Endothelial cell (in vitro differentiated cells): ENCODE measurements around the gene NKAPL. TPM values are rescaled to one million over a fixed set of nuclear protein-coding genes. Genes with fewer than 3 reads are reported as not detected.
A peak's percentile ranks its signal among the peaks of the same experiment; 100 is the strongest.

Experiments used
- DNase-seq: peaks from one replicate; pipeline ENCODE4 v3.0.0; 2021; ENCODE audit warnings: low spot score
- H3K27ac Mint-ChIP-seq: one replicate; pipeline ENCODE4 v1.8.0; 2021; ENCODE audit warnings: mixed read lengths, inconsistent platforms; ENCODE audit not compliant: unreplicated experiment
- H3K27me3 Mint-ChIP-seq: one replicate; pipeline ENCODE4 v1.8.0; 2021; ENCODE audit warnings: mild to moderate bottlenecking, moderate library complexity, mixed read lengths, inconsistent platforms; ENCODE audit not compliant: unreplicated experiment
- H3K36me3 Mint-ChIP-seq: one replicate; pipeline ENCODE4 v1.8.0; 2021; ENCODE audit warnings: mild to moderate bottlenecking, low read depth, mixed read lengths, inconsistent platforms; ENCODE audit not compliant: unreplicated experiment
- H3K4me1 Mint-ChIP-seq: one replicate; pipeline ENCODE4 v1.8.0; 2021; ENCODE audit warnings: mild to moderate bottlenecking, mixed read lengths, inconsistent platforms; ENCODE audit not compliant: unreplicated experiment
- H3K4me3 Mint-ChIP-seq: one replicate; pipeline ENCODE4 v1.8.0; 2021; ENCODE audit warnings: mild to moderate bottlenecking, mixed read lengths, inconsistent platforms; ENCODE audit not compliant: unreplicated experiment
- H3K9me3 Mint-ChIP-seq: one replicate; pipeline ENCODE4 v1.8.0; 2021; ENCODE audit warnings: mixed read lengths, inconsistent platforms; ENCODE audit not compliant: unreplicated experiment
- total RNA-seq: library from RNA; stranded (reverse); fragmentation: NEBNext Ultra II Directional; extraction: Animal tissue kit (Norgen Biotek cat#: 25700); gene quantifications from one replicate; pipeline ENCODE4 v1.2.1, GENCODE V29; 2021; ENCODE audit not compliant: unreplicated experiment
- TF ChIP-seq, protein P1 (sequence below): fragments of 200-600 bp; sonication (generic); IDR thresholded peaks from one replicate; pipeline ENCODE4 v1.5.0; 2021; ENCODE audit warnings: antibody characterized with exemption; ENCODE audit not compliant: unreplicated experiment

Gene NKAPL
- total RNA-seq, 1 donor from 2014 or later: 0.44 TPM

DNA sequence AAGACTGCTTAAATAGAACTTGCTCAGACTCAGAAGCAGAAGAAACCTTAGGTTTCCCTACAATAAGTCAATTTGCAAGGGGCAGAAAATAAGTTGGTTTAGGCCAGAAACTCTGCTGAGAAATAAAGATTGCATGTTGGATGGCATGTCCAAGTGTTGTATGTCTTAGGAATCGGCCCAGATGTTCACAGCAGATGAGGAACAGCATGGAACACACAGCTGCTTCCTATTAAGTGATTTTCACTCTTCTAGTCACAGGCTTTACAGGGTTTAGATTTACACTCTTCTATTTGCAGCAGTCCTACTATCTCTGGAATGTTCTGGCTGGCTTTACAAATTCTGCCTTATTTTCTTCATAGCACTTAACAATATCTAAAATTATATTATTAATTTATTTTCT, 10.2 kb upstream of the NKAPL start:
- H3K36me3 Mint-ChIP-seq: peaks cover 18% of the 10 kb centered on the region
- TF ChIP-seq, protein P1, sequence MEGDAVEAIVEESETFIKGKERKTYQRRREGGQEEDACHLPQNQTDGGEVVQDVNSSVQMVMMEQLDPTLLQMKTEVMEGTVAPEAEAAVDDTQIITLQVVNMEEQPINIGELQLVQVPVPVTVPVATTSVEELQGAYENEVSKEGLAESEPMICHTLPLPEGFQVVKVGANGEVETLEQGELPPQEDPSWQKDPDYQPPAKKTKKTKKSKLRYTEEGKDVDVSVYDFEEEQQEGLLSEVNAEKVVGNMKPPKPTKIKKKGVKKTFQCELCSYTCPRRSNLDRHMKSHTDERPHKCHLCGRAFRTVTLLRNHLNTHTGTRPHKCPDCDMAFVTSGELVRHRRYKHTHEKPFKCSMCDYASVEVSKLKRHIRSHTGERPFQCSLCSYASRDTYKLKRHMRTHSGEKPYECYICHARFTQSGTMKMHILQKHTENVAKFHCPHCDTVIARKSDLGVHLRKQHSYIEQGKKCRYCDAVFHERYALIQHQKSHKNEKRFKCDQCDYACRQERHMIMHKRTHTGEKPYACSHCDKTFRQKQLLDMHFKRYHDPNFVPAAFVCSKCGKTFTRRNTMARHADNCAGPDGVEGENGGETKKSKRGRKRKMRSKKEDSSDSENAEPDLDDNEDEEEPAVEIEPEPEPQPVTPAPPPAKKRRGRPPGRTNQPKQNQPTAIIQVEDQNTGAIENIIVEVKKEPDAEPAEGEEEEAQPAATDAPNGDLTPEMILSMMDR: no peak
- no peak overlapping the region for H3K27ac Mint-ChIP-seq

DNA sequence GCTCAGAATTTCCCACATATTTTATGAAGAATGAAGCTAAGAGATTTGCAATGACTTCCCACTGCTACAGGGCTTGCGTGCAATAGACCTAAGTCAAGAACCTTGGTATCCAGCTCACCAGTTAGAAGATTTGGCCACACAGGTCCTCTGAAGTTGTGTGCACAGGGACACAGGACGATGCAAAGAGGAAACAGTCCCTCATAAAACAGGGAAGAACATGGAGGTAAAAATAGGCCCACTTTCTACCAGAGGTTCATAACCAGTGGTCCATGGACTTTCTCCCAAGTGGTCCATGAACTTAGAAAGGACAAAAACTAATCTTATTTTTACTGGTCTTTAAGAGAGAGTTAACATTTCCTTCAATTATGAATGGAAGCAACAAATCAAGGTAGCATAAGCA, 8.3 kb upstream of the NKAPL start:
- Mint-ChIP-seq H3K4me3 (peak overlapping the region; percentile 88), H3K4me1 (peaks cover 13% of the 10 kb centered on the region), H3K27ac (no peak overlapping the region), H3K9me3 (no peaks in the 10 kb centered on the region), H3K27me3 (peaks cover 2% of the 10 kb centered on the region), H3K36me3 (peaks cover 10% of the 10 kb centered on the region)
- no peak for DNase-seq
- TF ChIP-seq, protein P1: no peak

More for the DNA sequence above, 10.2 kb upstream of the NKAPL start:
- no peak for DNase-seq
- H3K27me3 Mint-ChIP-seq: peaks cover 2% of the 10 kb centered on the region
- no peaks in the 10 kb centered on the region for H3K9me3 Mint-ChIP-seq
- no peak overlapping the region for H3K4me3 Mint-ChIP-seq
- peaks cover 13% of the 10 kb centered on the region for H3K4me1 Mint-ChIP-seq

DNA sequence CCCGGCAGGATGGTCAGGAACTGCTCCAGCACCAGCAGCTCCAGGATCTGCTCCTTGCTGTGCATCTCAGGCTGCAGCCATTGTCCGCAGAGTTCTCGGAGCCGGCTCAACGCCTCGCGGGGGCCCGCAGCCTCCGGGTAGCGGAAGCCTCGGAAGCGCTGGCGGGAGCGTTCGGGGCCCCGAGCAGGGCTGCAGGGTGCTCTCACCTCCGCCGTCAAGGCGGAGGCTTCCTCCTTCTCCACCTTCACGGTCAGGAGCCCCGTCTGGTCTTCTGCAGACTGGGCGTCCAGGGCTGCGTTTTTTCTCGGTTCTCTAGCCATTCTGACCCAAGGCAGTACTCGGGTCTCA, 7.5 kb upstream of the NKAPL start:
- Mint-ChIP-seq H3K36me3 (peaks cover 1% of the 10 kb centered on the region), H3K4me1 (peaks cover 13% of the 10 kb centered on the region), H3K9me3 (no peaks in the 10 kb centered on the region), H3K27ac (peak overlapping the region; percentile 74), H3K4me3 (peak overlapping the region; percentile 99), H3K27me3 (peaks cover 2% of the 10 kb centered on the region)
- TF ChIP-seq, protein P1: no peak
- DNase-seq: peak; percentile 57

DNA sequence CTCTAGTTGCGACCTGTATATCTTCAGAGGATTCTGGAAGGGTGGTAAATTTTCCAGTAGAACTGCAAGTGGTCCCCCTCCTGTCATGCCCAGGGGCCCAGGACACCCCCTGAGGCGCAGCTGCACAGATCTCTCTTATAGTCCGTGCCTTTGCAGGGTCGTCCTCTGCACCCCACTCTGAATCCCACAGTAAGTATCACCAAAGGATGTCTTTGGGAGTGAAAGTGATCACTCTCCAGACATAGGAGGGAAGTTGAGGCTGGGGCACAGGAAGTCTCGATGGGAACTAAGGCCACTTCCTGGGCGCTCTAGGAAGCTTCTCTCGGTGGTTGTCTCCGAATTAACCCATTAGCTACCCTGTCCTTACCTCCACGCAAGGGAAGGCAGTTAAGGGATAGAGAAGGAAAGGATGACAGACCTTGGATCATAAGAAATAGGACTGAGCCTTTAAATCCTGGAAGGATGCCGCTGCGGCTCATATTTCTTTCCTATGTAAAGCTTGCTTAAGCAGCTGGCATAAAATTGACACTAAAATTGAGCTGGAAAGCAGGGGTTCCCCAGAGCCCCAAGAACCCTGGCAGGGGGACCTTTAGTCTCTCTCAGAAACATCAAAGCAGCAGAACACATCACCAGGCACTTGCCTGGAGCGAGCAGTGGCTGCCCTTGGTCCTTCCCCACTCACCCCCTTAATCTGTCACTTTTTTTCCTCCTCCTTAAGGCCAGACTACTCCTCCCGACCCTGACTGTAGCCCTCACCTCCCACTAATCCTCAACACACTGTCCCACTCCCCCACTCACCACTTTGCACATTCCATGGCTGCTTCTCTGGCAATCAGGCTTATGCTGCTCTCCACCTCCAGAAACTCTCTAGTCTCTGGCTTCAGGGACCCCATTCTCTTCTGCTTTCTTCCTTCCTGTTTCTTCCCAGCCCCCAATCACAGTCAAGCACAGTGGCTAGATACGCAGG, 6.8 kb upstream of the NKAPL start, which contains the start of gene ZKSCAN4:
ZKSCAN4 (minus strand) TSS at position 261 of the 967 bp plus-strand sequence. CDS start 289 bp downstream, outside the sequence.
- Mint-ChIP-seq H3K27me3 (peaks cover 2% of the 10 kb centered on the region), H3K9me3 (no peaks in the 10 kb centered on the region), H3K4me3 (peak within 1 kb of the TSS; percentile 99), H3K36me3 (no peaks in the 10 kb centered on the region), H3K27ac (peak within 1 kb of the TSS; percentile 74), H3K4me1 (peaks cover 13% of the 10 kb centered on the region)
- TF ChIP-seq, protein P1: no peak
- peak; percentile 49 for DNase-seq

DNA sequence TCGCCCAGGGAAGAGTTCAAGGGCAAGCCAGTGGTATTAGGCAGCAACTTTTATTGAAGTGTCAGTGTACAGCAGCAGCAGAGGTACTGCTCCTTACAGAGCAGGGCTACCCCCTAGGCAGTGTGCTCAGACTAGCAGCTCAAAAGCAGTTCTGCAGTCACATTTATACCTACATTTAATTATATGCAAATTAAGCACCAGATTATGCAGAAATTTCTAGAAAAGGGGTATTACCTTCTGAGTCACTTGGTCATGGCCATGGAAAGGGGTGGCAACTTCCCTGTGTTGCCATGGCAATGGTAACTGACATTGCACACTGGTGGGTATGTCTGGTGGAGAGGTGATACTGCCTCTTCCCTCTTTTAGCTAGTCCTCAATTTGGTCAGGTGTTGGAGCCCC, 5.0 kb upstream of the NKAPL start:
- H3K36me3 Mint-ChIP-seq: no peaks in the 10 kb centered on the region
- no peaks in the 10 kb centered on the region for H3K9me3 Mint-ChIP-seq
- TF ChIP-seq, protein P1: no peak
- H3K4me1 Mint-ChIP-seq: peaks cover 13% of the 10 kb centered on the region
- no peak for DNase-seq
- no peak overlapping the region for H3K27ac Mint-ChIP-seq
- no peak overlapping the region for H3K4me3 Mint-ChIP-seq
- H3K27me3 Mint-ChIP-seq: peaks cover 2% of the 10 kb centered on the region
